Esophagus squamous epithelium (tissue), 5 donors: ENCODE measurements around the gene CYP2F1. TPM values are rescaled to one million over a fixed set of nuclear protein-coding genes. Genes with fewer than 3 reads are reported as not detected.
"Not testable (repeated sequence)": the region's sequence is repeated elsewhere in the genome, so short reads cannot be mapped to it uniquely, and the experiment has no call there.

ENCODE experiments used
- DNase-seq: peaks from one replicate; lab custom pipeline; 2025; lab: John Stamatoyannopoulos, UW
- H3K27ac ChIP-seq, 4 donors: fragments of 200-600 bp; sonication (generic); one replicate each; pipeline ENCODE4 v1.5.1; 2016 to 2019; ENCODE audit warnings: mild to moderate bottlenecking in 1 of 4
- H3K27me3 ChIP-seq, 4 donors: fragments of 200-600 bp; sonication (generic); 1 replicate in 3 of 4; 2 replicates in 1 of 4; pipeline versions ENCODE4 v1.5.1 to v1.6.0; 2017 to 2021; ENCODE audit warnings: antibody characterized with exemption in 1 of 4
- H3K36me3 ChIP-seq, 3 donors: fragments of 200-600 bp; sonication (generic); one replicate each; pipeline ENCODE4 v1.5.1; 2016 to 2019
- H3K4me1 ChIP-seq, 3 donors: fragments of 200-600 bp; sonication (generic); one replicate each; pipeline ENCODE4 v1.5.1; 2017 to 2019
- H3K4me3 ChIP-seq, 4 donors: fragments of 200-600 bp; sonication (generic); 1 replicate in 3 of 4; 2 replicates in 1 of 4; pipeline ENCODE4 v1.5.1; 2016 to 2019; ENCODE audit warnings: mild to moderate bottlenecking in 2 of 4, moderate library complexity in 1 of 4
- H3K9me3 ChIP-seq, 3 donors: fragments of 200-600 bp; sonication (generic); one replicate each; pipeline ENCODE4 v1.5.1; 2016 to 2019
- CTCF ChIP-seq, 6 experiments: fragments of 450-650 bp in 4 of 6; fragments of 200-600 bp in 2 of 6; sonication (generic) in 2 of 6; IDR thresholded peaks; one replicate each; pipeline ENCODE4 v1.5.1; 2016 to 2019; ENCODE audit warnings: antibody characterized with exemption in 6 of 6, mild to moderate bottlenecking in 4 of 6, moderate library complexity in 4 of 6
- POLR2A ChIP-seq, 4 donors: fragments of 450-650 bp; IDR thresholded peaks; one replicate each; pipeline ENCODE4 v1.6.1; 2017; ENCODE audit warnings: antibody characterized with exemption in 4 of 4, mild to moderate bottlenecking in 4 of 4, moderate library complexity in 3 of 4
- WGBS, 2 donors: methylation state at CpG; one replicate each; pipeline ENCODE4 v1.1.5; 2018; 5-methylcytosine and 5-hydroxymethylcytosine counted together
- intact Hi-C: fragments of 100-400 bp; cut with DNase I; formaldehyde crosslinking; loops from one replicate; pipeline ENCODE4 v1.15.0; 2022
- total RNA-seq, 4 donors: library from RNA; depleted of rRNA; stranded (reverse); fragments of >200 nt; gene quantifications; one replicate each; pipeline ENCODE4 v1.1.0, GENCODE V29; 2016
- donor health status: DM: yes; HTN: yes; CAD: no.

CYP2F1 gene
- total RNA-seq, 4 donors from 2014 or later = 0.19 to 1.6 TPM; not detected in 2

GRCh38 chr19:41131186-41131585 is 17.0 kb downstream of the CYP2F1 start:
- intact Hi-C loops = loop anchor here (10.0 kb wide), 1 partner anchor 466 kb away; no protein-coding TSS in a partner anchor
- TF ChIP-seq CTCF (IDR thresholded peaks at IDR 0.05) = no peak
- TF ChIP-seq POLR2A (IDR thresholded peaks at IDR 0.05) = no peak
- no peaks in the 10 kb centered on the region for H3K27me3 ChIP-seq
- H3K36me3 ChIP-seq = no peaks in the 10 kb centered on the region
- peaks cover 0 to 39% (median 6%) of the 10 kb centered on the region in 3 donors for H3K4me1 ChIP-seq
- H3K27ac ChIP-seq = no peak overlapping the region
- no peaks in the 10 kb centered on the region for H3K9me3 ChIP-seq
- no peak overlapping the region for H3K4me3 ChIP-seq
- no peak for DNase-seq
- 60% methylated on average over 1 of the region's 5 CpGs; no CpG with 5 or more reads in 1 of the 2 donors for WGBS, 2 donors

GRCh38 chr19:41133260-41133659 is 19.0 kb downstream of the CYP2F1 start:
- no peaks in the 10 kb centered on the region for H3K27me3 ChIP-seq
- H3K27ac ChIP-seq = no peak overlapping the region
- intact Hi-C loops = loop anchor here (10.0 kb wide), 1 partner anchor 468 kb away; no protein-coding TSS in a partner anchor
- H3K9me3 ChIP-seq = no peaks in the 10 kb centered on the region
- no peak for DNase-seq
- H3K4me1 ChIP-seq = peaks cover 0 to 39% (median 0%) of the 10 kb centered on the region in 3 donors
- no peak for TF ChIP-seq CTCF (IDR thresholded peaks at IDR 0.05)
- no peak for TF ChIP-seq POLR2A (IDR thresholded peaks at IDR 0.05)
- H3K36me3 ChIP-seq = no peaks in the 10 kb centered on the region
- WGBS, 2 donors = 18 to 40% methylated on average over 1 to 3 of the region's 3 CpGs
- H3K4me3 ChIP-seq = no peak overlapping the region

GRCh38 chr19:41134616-41135015 is 20.4 kb downstream of the CYP2F1 start:
- intact Hi-C loops = loop anchor here (10.0 kb wide), 1 partner anchor 470 kb away; no protein-coding TSS in a partner anchor
- H3K27ac ChIP-seq = no peak overlapping the region
- WGBS, 2 donors = 67 to 75% methylated on average over 2 to 4 of the region's 20 CpGs

GRCh38 chr19:41135390-41136384 is 21.5 kb downstream of the CYP2F1 start:
- peaks cover 0 to 45% (median 0%) of the 10 kb centered on the region in 3 donors for H3K4me1 ChIP-seq
- intact Hi-C loops = loop anchor here (10.0 kb wide), 1 partner anchor 471 kb away; no protein-coding TSS in a partner anchor
- DNase-seq, H3K9me3 ChIP-seq, H3K27me3 ChIP-seq, H3K36me3 ChIP-seq: not testable (repeated sequence)
- peak in 1 of 6 experiments; percentile 11 for TF ChIP-seq CTCF (IDR thresholded peaks at IDR 0.05)
- peak overlapping the region; percentile 44 to 82 (median 66) for H3K27ac ChIP-seq
- WGBS, 2 donors = 15 to 36% methylated on average over 10 to 26 of the region's 76 CpGs
- H3K4me3 ChIP-seq = peak overlapping the region; percentile 22 to 61 (median 51)

More at GRCh38 chr19:41134616-41135015, 20.4 kb downstream of the CYP2F1 start:
- TF ChIP-seq POLR2A (IDR thresholded peaks at IDR 0.05) (no peak), CTCF (IDR thresholded peaks at IDR 0.05) (no peak)
- Histone ChIP-seq H3K4me3 (no peak overlapping the region), H3K27me3 (no peaks in the 10 kb centered on the region), H3K9me3 (no peaks in the 10 kb centered on the region), H3K4me1 (peaks cover 0 to 36% (median 0%) of the 10 kb centered on the region in 3 donors), H3K36me3 (no peaks in the 10 kb centered on the region)
- DNase-seq = no peak
